Measurements from ENCODE around the gene TAAR9.

TAAR9 gene, protein sequence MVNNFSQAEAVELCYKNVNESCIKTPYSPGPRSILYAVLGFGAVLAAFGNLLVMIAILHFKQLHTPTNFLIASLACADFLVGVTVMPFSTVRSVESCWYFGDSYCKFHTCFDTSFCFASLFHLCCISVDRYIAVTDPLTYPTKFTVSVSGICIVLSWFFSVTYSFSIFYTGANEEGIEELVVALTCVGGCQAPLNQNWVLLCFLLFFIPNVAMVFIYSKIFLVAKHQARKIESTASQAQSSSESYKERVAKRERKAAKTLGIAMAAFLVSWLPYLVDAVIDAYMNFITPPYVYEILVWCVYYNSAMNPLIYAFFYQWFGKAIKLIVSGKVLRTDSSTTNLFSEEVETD

DNA sequence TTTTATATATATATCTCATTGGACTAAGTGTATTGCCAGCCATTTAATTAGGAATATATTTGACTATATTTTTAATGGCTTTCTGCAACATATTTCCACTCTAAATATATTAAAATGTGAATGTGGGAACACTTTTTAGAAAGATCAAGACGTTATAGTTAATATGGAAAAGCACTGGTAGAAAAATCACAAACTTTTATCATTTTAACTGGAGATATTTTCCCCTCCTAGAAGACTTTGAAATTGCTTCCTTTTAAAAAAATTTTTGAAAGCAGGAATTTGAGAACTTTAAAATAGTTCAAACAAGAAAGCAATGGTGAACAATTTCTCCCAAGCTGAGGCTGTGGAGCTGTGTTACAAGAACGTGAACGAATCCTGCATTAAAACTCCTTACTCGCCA, at the start of gene TAAR9:
TAAR9 (plus strand) TSS at position 301 of the 400 bp plus-strand sequence; CDS start at position 314, 13 bp downstream.
- DNase-seq: no peak

DNA sequence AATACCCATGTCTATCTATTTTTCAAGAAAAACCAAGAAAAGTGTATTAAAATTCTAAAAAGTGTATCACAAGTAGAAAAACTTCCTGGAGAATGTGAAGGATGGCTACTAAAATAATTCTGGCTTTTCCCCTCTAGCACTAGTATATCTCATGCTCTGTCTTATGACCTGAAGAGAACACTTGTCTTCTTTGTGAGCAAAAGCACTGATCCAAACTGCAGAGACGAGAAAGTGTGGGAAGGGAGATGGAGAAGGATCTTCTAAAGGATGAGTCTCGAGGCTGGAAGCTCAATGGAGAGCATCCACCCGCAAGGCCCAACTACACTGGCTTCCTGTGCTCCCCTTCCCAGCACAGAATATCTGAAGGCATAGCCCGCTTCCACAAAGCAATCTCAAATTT, 48.7 kb upstream of the TAAR9 start:
- no peak for DNase-seq

DNA sequence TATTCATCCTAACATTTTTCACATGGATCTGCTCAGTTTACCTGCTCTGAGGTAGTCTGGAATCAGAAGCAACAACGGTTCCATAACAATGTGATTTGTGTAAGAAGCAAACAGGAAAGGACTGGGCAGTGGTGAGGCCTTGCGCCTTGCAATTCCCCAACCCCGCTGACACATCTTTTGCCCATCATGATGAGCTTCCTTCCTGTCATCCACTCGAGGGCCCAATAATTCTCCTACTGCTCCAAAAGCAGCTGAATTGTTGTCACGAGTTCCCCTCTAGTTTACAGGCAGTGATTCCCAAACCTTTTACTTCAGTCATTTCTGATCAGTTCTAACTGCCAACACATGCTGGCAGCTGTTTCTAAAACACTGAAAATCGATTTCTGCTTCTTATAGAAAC, 48.1 kb upstream of the TAAR9 start:
- DNase-seq: peak in 1 of 51 donors; percentile 19

DNA sequence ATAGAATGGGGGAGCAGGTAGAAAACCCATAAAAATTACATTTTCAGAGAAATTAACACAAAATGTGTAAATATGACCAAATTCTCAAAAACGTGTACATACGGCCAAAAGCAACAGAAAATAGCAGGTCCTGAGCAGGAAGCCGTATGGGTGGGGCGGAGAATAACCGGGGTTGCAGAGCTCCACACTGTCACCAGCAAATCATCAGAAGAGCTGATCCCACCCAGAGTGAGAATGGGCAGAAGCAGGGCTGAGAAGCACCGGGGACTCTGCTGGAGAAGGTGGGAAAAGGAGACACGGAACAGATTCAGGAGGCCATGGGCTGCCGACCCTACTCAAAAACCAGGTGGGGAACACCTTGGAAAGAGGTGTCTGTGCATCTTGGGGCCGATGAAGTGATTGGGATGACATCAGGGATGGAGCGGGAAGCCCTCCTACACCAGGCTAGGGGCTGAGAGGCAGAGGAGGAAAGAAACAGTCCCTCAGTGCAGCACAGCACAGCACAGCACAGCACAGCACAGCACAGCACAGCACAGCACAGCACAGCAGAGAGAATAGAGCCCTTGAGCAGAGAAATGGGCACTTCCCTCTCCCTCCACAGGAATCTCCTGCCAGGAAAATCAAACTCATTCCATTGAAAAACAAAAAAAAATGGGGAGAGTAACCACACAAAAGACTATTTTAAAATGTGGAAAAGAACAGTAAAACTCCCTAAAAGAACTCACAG, 47.4 kb upstream of the TAAR9 start:
- DNase-seq: peak in 2 of 51 donors; percentile 4 to 12

DNA sequence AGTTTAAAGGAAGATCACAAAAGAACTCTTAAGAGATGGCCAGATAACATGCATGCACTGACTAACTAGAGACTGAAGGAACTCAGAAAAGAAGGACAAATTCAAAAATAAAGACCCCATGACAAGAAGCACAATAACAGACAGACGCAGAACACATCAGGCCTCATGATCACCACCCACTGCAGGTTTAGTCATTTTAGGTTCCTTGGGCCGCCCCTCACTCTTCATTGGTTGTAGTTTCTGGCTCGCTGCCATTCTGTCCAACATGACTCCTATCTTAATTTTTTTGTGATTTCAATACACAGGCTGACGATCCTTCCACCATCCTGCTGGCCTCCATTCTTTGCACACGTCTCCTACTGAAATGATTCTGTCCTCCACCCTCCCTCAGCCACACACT, 46.8 kb upstream of the TAAR9 start:
- DNase-seq: peak in 1 of 51 donors; percentile 50

DNA sequence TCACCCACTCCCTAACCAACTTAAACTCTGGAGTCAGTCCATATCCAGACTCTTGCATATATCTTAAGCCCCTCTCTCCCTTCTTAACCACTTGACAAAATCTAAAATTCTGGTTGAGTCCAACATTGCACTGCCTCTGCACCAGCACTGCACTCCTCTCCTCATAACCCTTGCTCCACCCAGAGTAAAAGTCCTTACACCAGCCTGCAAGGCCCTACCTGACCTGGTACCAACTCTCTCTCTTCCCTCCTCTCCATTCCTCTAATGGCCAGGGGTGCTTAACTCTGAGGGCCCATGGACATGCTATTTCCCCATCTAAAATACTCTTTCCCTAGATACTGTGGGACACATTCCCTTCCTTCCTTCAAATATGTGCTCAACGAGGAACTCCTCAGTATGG, 46.2 kb upstream of the TAAR9 start:
- no peak for DNase-seq

DNA sequence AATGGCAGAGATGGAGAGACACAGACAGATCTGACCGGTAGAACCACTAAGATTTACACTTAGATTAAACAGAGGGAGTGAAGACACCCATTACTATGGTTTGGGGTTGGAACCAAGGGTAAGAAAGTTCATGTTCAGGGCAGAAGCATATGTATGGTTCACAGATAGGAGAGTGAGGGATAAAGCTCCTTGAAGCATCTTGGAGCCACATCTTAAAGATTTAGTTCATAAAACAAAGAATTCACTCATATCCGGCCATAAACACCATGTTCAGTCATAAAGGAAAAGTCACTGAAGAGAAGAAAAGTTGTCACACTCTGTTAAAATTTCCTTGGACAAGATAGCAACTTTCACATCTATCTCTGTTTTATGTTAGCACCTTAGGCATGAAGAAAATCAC, 43.1 kb upstream of the TAAR9 start:
- DNase-seq: no peak

DNA sequence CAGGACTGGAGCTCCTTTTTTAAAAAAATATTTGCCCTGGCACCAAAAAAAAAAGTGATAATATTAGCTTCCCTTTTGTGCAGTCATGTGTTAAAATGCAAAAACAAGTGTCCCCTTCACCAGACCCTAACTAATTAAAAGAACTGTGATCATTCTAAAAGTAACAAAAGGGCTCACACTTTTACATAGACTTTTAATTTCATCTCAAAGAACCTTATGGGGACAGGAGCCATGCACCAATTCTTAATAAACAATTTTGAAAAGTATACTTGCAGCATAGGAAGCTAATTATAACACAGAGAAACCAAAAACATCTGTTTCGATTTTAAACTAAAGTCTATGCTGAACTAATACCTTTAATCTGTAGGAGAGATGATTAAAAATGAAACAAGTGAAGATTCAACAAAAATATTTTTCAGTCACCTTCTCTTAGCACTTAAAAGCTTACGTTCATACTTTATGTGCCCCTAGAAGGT, 42.4 kb upstream of the TAAR9 start:
- DNase-seq: no peak

DNA sequence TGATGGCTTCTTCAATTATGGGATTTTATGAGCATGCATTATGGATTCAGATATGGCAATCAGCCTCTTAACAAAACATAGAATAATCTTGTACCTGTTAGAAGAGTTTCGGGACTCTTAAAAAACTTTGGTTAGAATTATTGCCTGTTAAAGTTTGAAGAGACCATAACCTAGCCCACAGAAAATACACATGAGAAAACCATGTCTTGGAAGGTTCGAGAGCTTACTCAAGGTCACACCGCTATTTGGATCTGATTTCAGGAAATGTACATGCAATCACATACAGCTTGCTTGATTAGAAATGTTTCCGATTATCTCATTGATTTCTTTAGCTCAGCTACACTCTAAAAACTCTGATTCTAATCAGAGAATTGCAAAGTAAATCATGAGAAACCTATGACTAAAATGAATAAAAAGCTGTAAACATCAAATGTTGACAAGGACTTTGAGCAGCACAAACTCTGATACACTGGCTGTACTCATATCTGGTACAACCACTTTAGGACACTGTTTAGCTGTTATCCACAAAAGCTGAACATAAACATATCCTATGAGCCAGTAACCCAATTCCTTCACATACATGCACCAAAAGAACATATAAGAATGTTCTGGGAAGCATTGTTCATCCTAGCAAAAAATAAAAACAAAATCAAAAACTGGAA, 41.4 kb upstream of the TAAR9 start:
- no peak for DNase-seq

DNA sequence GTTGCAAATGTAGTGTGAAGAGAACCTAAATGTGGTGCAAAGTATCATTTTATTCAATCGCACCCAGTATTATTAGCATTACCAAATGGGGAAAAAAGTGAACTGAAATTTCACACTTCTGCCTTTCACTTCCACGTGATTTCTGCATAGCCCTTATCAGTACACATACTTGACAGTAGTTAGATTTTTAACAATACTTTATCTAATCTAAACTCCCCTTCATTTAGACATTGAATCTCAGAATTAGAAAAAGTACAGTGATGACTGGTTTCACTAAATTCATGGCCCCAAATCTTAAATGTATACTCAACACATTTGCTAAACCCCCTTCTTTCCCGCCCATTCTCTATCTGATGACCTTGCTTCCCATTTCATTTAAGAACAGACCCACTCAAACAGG, 39.4 kb upstream of the TAAR9 start:
- no peak for DNase-seq

DNA sequence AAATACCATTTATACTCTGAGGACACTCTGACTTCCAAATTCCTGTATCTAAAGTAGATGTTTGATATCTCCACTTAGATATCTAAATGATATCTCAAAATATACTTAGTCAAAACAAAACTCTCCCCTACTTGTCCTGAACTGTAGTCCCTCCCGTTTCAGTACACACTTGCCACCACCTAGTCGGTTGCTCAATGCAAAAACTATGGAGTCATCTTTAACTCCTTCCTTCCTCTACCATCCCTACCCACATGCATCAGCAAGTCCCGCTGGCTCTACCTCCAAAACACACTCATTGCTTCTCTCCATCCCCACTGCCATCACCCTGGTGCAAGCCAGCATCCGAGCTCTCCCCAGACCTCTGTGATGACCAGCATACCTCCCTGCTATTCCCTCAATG, 38.3 kb upstream of the TAAR9 start:
- DNase-seq: no peak

DNA sequence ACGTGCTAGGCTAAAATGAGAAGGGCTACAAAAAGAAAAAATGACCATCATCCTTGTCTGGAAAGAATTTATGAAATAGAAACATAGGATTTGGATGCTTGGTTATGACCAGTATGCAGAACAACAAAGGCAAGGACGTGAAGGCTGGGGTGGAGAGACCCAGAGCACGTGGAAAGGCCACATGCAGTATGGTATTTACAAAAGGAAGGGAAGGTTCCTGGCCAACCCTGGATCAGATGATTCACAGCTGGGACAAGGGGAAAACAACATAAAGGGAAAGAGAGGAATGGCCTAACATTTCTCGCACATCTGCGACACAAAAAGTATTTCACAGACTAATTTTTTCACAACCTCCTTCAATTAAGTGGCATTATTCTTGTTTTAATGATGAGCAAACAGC, 33.3 kb upstream of the TAAR9 start:
- DNase-seq: no peak

DNA sequence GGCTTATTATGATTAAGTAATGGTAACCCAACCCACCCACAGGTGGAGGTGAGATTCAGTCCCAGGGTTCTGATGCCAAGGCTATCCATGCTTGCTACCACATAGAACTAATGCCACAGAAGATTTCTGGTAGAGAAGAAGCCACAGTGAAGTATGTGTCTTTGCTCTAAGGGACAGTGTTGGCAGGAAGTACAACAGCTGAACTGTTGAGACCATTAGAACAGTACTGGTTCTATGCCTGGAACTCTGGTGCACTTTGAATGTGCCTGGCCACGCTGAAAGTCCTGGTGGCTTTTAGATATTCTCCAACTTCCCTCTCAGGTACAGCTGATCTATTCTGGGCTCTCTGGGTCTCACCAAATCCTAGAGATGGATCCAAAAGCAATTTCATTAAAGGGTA, 32.9 kb upstream of the TAAR9 start:
- peak in 2 of 51 donors; percentile 3 to 14 for DNase-seq

DNA sequence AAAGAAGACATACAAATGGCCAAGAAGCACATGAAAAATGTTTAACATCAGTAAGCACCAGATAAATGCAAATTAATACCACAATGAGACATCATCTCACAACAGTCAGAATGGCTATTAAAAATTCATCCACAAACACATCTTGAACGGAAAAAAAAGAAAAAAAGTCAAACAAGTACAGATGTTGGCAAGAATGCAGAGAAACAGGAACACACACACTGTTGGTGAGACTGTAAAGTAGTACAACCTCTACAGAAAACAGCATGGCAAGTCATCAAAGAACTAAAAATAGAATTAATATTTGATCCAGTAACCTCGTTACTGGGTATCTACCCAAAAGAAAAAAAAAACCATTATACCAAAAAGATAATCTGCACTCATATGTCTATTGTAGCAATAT, 31.6 kb upstream of the TAAR9 start:
- no peak for DNase-seq

DNA sequence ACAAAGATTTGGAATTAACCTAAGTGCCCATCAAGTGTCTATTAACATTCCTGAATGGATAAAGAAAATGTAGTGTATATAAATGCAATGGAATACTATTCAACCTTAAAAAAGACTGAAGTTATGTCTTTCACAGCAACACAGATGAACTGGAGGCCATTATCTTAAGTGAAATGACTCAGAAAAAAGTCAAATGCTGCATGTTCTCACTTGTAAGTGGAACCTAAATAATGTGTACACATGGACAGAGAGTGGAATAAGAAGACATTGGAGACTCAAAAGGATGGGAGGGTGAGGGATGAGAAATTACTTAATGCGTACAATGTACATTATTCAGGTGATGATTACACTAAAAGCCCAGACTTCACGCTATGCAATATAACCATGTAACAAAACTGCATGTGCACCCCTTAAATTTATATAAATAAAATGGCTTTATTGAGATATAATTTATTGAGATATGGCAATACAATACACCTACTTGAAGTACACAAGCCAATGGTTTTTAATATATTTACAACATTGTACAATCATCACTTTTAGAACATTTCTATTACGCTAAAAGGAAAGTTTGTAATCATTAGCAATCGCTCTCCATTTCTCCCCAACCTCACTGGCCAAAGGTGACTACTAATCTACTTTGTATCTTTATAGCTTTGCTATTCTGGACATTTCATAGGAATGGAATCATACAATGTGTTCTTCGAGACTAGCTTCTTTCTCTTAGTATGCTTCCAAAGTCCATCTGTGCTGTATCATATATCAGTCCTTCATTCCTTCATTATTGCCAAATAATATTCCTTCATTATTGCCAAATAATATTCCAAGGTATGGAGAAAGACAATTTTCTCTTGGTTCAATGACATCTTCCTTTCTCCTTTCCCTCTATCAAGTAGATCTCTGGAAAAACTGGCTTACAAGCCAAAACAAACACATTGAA, 30.9 kb upstream of the TAAR9 start:
- no peak for DNase-seq

DNA sequence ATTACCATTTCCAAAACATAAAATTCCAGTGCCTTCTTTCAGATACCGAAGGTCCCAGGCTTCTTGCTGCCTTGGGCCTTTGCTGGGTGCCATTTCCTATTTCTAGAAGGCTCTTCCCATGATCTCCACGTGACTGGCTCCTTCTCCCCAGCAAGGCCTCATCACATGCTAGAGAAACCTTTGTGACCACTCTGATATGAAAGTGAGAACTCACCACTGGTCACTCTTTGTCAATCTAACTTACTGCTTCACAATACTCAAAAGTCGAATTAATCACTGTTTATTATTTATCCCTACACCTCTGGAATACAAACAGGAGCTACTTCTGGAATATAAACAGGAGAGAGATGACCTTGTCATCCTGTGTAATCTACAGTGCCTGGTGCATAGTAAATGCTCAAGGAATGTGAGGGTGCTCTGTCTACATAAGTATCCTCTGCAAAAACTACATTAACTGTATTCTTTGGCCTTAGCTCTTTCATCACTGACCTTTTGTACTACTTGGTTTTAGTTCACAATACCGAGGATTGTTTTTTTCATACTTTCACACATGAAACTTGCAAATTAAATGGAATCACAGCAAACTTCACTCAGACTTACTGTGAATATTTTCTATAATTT, 26.8 kb upstream of the TAAR9 start:
- peak in 3 of 51 donors; percentile 15 to 24 (median 21) for DNase-seq

DNA sequence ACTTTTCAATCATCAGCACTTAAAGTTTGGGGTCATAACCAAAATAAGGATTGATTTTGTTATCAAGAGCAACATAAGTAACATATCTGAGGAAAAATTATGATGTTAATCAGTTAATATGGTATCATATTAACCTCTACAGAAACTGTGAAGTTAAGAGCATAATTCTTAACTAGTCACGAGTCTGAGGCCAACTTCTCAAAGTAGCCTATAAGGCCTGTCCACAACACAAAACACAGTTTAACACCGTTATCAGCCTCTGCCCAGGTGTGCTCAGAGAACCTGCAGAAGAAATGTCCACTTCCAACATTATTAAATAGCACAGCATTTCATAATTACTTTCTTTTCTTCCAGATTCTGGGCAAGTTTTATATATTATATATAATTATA, 26.3 kb upstream of the TAAR9 start:
- DNase-seq: no peak

DNA sequence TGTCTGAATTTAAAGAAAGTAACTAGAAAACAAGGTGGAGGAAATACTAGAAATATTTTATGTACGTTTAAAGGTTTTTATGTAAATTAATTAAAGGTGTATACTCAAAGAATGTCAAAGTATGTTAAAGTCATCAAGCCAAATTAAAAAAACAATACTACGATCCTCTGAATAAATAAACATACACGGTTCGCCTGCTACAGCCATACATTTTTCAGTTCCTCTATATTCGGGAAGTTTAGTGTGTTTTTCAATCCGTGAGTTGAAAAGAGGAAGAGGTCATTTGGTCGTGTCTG, 25.8 kb upstream of the TAAR9 start:
- no peak for DNase-seq

DNA sequence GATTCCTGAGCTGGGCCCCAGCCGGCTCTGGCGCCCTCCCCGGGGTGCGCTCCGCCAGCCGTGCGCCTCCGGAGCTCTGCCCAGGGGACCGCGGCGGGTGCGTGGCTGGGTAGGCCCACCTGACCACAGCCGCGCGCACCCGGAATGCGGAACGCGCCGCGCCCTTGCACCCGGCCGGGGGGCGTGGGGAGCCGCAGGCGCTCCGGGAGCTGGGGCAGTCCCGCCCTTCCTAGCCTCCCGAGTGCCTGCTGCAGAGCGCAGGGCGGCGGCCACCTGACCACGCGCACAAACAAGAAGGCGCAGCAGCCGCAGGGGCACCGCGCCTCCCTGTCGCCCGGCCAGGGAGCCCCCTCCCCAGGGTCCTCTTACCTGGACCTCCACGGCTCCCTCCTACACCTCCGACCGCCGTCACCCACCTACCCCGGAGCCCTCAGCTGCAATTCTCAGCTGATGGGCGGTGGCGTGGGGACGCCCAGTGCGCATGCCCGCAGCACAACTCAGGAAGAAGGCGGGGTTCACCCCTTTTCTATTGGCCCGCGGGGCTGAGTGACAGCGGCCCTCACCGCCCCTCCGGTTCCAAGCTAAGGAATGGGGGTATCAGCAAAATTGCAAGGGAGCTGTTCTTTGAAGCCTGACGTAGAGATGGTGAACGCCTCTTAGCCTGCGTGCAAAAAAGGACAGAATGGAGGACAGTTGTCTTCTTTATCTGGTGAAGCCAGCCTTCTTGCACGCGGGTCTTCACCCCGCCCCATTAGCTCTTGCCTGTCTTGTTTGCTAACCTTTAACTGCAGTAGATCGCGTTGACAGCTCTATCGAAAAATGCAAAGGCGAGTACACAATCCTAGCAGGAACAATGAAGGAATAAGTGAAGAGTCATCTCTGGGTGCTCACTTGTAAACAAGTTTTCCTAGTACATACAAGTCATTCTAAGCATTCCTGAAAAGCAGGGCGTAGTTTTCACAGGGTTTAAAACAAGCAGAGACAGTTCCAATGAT, 25.1 kb upstream of the TAAR9 start, which contains the start of gene STX7:
STX7 (minus strand) TSS at position 479 of the 995 bp plus-strand sequence. CDS start 9,586 bp downstream, outside the sequence.
- DNase-seq: peak; percentile 62 to 97 (median 88)

All from hypothalamus (tissue), 51 donors.